HepG2 (cell line): ENCODE measurements around the gene KCNJ5. TPM values are rescaled to one million over a fixed set of nuclear protein-coding genes. Genes with fewer than 3 reads are reported as not detected.

Experiments
- CCAR2 ChIP-seq: fragments of 200-400 bp; formaldehyde crosslinking; optimal IDR thresholded peaks from 2 replicates; pipeline ENCODE3; 2018; ENCODE audit warnings: low read depth, mild to moderate bottlenecking, low read length, moderate library complexity
- GFI1 ChIP-seq: sonication (generic); formaldehyde crosslinking; IDR thresholded peaks from 2 replicates; pipeline ENCODE4 v1.5.0; 2020; ENCODE audit warnings: missing genetic modification reagents, mild to moderate bottlenecking, borderline replicate concordance
- GMEB2 ChIP-seq: IDR thresholded peaks from 2 replicates; pipeline ENCODE4 v1.6.1; 2016; ENCODE audit warnings: missing biosample characterization, missing genetic modification reagents, low read depth
- GPN1 ChIP-seq: sonication (generic); formaldehyde crosslinking; IDR thresholded peaks from 2 replicates; pipeline ENCODE4 v1.5.1; 2020; ENCODE audit warnings: missing genetic modification reagents, borderline replicate concordance
- HMGXB4 ChIP-seq, 2 experiments: sonication (generic) in 1 of 2; formaldehyde crosslinking in 1 of 2; IDR thresholded peaks; 2 replicates each; pipeline versions ENCODE4 v1.4.0 to v1.6.1; 2018 to 2020; ENCODE audit warnings: missing genetic modification reagents in 2 of 2, borderline replicate concordance in 1 of 2, low read depth in 1 of 2, mild to moderate bottlenecking in 1 of 2, missing biosample characterization in 1 of 2
- HOXA9 ChIP-seq: sonication (generic); formaldehyde crosslinking; IDR thresholded peaks from 2 replicates; pipeline ENCODE4 v1.8.1; 2022; ENCODE audit warnings: missing genetic modification reagents, mild to moderate bottlenecking, moderate library complexity, borderline replicate concordance
- JUND ChIP-seq: sonication (generic); formaldehyde crosslinking; IDR thresholded peaks from 2 replicates; pipeline ENCODE4 v1.8.0; 2022; ENCODE audit warnings: mild to moderate bottlenecking, missing genetic modification reagents
- KAT2B ChIP-seq: fragments of 150-350 bp; IDR thresholded peaks from 2 replicates; pipeline ENCODE4 v1.6.1; 2014; ENCODE audit warnings: low read depth, low read length, borderline replicate concordance
- MLLT10 ChIP-seq: sonication (generic); formaldehyde crosslinking; IDR thresholded peaks from 2 replicates; pipeline ENCODE4 v1.4.0; 2020; ENCODE audit warnings: missing genetic modification reagents
- MTF1 ChIP-seq: sonication (generic); formaldehyde crosslinking; IDR thresholded peaks from 2 replicates; pipeline ENCODE4 v1.5.0; 2020; ENCODE audit warnings: missing genetic modification reagents
- PBX2 ChIP-seq: IDR thresholded peaks from 2 replicates; pipeline ENCODE4 v1.6.1; 2016; ENCODE audit warnings: control low read depth
- RAD21 ChIP-seq: fragments of 450-650 bp; formaldehyde crosslinking; IDR thresholded peaks from 2 replicates; pipeline ENCODE4 v1.5.0; 2020; ENCODE audit warnings: mild to moderate bottlenecking
- RORA ChIP-seq: sonication (generic); formaldehyde crosslinking; IDR thresholded peaks from 2 replicates; pipeline ENCODE4 v1.5.0; 2020; ENCODE audit warnings: mild to moderate bottlenecking, missing genetic modification reagents, moderate library complexity
- SMC3 ChIP-seq: IDR thresholded peaks from 2 replicates; pipeline ENCODE4 v1.6.1; 2011; ENCODE audit warnings: low read length, improper control_type of control experiment
- SOX6 ChIP-seq, 2 experiments: fragments of 450-650 bp in 1 of 2; sonication (generic) in 1 of 2; formaldehyde crosslinking in 1 of 2; IDR thresholded peaks; 2 replicates each; pipeline versions ENCODE4 v1.4.0 to v1.6.1; 2017 to 2020; ENCODE audit warnings: antibody characterized with exemption in 1 of 2, mild to moderate bottlenecking in 1 of 2, missing genetic modification reagents in 1 of 2
- STAG1 ChIP-seq: sonication (generic); formaldehyde crosslinking; IDR thresholded peaks from 2 replicates; pipeline ENCODE4 v1.4.0; 2020; ENCODE audit warnings: missing genetic modification reagents
- ZBTB2 ChIP-seq: sonication (generic); formaldehyde crosslinking; IDR thresholded peaks from 2 replicates; pipeline ENCODE4 v1.8.0; 2022; ENCODE audit warnings: low read depth, missing genetic modification reagents
- ZBTB26 ChIP-seq: IDR thresholded peaks from 2 replicates; pipeline ENCODE4 v1.6.1; 2016; ENCODE audit warnings: missing compliant biosample characterization, missing genetic modification reagents, borderline replicate concordance
- ZBTB3 ChIP-seq: sonication (generic); formaldehyde crosslinking; IDR thresholded peaks from 2 replicates; pipeline ENCODE4 v1.4.0; 2020; ENCODE audit warnings: low read depth, mild to moderate bottlenecking, moderate library complexity, missing genetic modification reagents, borderline replicate concordance
- ZNF101 ChIP-seq: sonication (generic); formaldehyde crosslinking; IDR thresholded peaks from 2 replicates; pipeline ENCODE4 v1.4.0; 2020; ENCODE audit warnings: mild to moderate bottlenecking, low read depth, missing genetic modification reagents, borderline replicate concordance
- ZNF446 ChIP-seq: sonication (generic); formaldehyde crosslinking; IDR thresholded peaks from 2 replicates; pipeline ENCODE4 v1.5.0; 2020; ENCODE audit warnings: mild to moderate bottlenecking, missing genetic modification reagents
- ZNF564 ChIP-seq: sonication (generic); formaldehyde crosslinking; IDR thresholded peaks from 2 replicates; pipeline ENCODE4 v1.8.1; 2023; ENCODE audit warnings: mild to moderate bottlenecking, missing genetic modification reagents
- ZNF589 ChIP-seq: sonication (generic); formaldehyde crosslinking; conservative IDR thresholded peaks from 2 replicates; pipeline ENCODE4 v1.8.0; 2022; ENCODE audit warnings: mild to moderate bottlenecking, moderate library complexity, missing genetic modification reagents
- ZNF644 ChIP-seq: IDR thresholded peaks from 2 replicates; pipeline ENCODE4 v1.6.1; 2016; ENCODE audit warnings: low read depth
- polyA plus RNA-seq, 8 experiments: library from polyadenylated mRNA; depleted of rRNA in 3 of 8; stranded (reverse) in 7 of 8; unstranded in 1 of 8; fragments of >200 nt; fragmentation: Illumina TruSeq in 4 of 8; extraction: Trizol in 4 of 8; gene quantifications; 2 replicates each; pipeline versions ENCODE4 v1.2.1 to v1.2.3, GENCODE V29; 2011 to 2016; ENCODE audit warnings: low read depth in 4 of 8, missing spikeins in 1 of 8, mixed read lengths in 1 of 8; ENCODE audit not compliant: insufficient read depth in 1 of 8
- total RNA-seq, 5 experiments: library from RNA; depleted of rRNA; stranded (reverse); fragments of >200 nt; fragmentation: Illumina TruSeq; extraction: Trizol; gene quantifications; 2 replicates each; pipeline ENCODE4 v1.2.3, GENCODE V29; 2016; ENCODE audit warnings: low read depth in 1 of 5

KCNJ5 gene
- total and polyA plus RNA-seq, 2 of the 13 experiments (the other 11 are each of a cell fraction or from before 2014, with no cell fraction given), result not detected

- TF ChIP-seq HMGXB4 (CRISPR knock-in tag; IDR thresholded peaks at IDR 0.05; ENCODE audit: borderline replicate concordance in 1 of 2, low read depth in 1 of 2) (no peak), ZNF589 (CRISPR knock-in tag) (no peak), MLLT10 (CRISPR knock-in tag) (no peak), RAD21 (CRISPR knock-in tag) (peak; percentile 77), CCAR2 (no peak), SMC3 (peak; percentile 77), STAG1 (CRISPR knock-in tag) (peak; percentile 84), RORA (CRISPR knock-in tag) (no peak), ZBTB2 (CRISPR knock-in tag) (no peak), HOXA9 (CRISPR knock-in tag) (no peak), ZNF644 (CRISPR knock-in tag) (no peak), ZNF564 (CRISPR knock-in tag) (no peak), PBX2 (CRISPR knock-in tag) (no peak), GPN1 (CRISPR knock-in tag) (no peak), SOX6 (IDR thresholded peaks at IDR 0.05) (no peak), SOX6 (CRISPR knock-in tag; IDR thresholded peaks at IDR 0.05) (0 out of 2 replicates have a peak, but pooled peaks have one; percentile 15), ZNF101 (CRISPR knock-in tag) (no peak), ZNF446 (CRISPR knock-in tag) (no peak), ZBTB3 (CRISPR knock-in tag) (no peak), GFI1 (CRISPR knock-in tag) (no peak), GMEB2 (CRISPR knock-in tag) (no peak), ZBTB26 (CRISPR knock-in tag) (no peak), MTF1 (no peak), KAT2B (no peak), JUND (CRISPR knock-in tag) (no peak)
Observed at GRCh38 chr11:128884703-128885338, 6.3 kb upstream of the KCNJ5 start (continued).
